HG03108 (cell line): ENCODE data around the gene TMC8.
"Not testable (repeated sequence)": the region's sequence is repeated elsewhere in the genome, so short reads cannot be mapped to it uniquely, and the experiment has no call there.

Experiments used
- ATAC-seq: cut with Tn5 transposase; IDR thresholded peaks from one replicate; pipeline ENCODE4 v1.9.1; 2021; ENCODE audit warnings: moderate library complexity; ENCODE audit not compliant: unreplicated experiment

The TMC8 gene

DNA sequence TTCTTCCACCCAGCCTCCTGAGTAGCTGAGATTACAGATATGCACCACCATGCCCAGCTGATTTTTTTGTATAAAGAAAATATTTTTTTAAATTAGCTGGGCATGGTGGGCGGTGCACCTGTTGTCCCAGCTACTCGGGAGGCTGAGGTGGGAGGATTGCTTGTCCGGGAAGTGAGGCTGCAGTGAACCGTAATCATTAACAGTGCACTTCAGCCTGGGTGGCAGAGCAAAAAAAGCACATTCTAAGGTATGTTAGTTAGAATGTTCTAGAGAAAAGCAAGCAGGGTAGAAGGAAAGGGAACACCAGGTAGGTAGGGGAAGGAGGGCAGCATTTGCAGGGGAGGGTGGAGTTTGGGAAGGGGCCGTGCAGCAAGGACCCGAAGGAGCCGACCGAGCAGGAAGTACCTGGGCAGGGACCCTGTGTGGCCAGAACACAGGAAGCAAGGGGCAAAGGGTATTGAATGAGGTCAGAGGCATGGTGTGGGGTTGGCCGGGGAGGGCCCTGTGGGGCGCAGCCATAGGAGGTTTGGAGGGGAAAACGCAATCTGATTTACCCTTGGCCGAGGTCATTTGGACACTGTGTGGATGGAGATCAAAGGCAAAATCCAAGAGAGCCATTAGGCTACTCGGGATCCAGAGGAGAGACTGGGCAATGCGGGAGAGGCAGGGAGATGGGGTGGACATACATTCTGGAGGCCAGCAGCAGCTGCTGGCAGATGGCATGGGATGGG is 17.9 kb downstream of the TMC8 start:
- no peak for ATAC-seq

- ATAC-seq, result no peak
These were observed 21.0 kb downstream of the TMC8 start for GRCh38 chr17:78151514-78152008.

- peak; percentile 53 for ATAC-seq
These were observed 24.6 kb downstream of the TMC8 start for GRCh38 chr17:78154903-78155811.

GRCh38 chr17:78159575-78160158 is 29.1 kb downstream of the TMC8 start:
- ATAC-seq, result peak; percentile 37

- ATAC-seq, result no peak
These were observed 33.5 kb downstream of the TMC8 start for GRCh38 chr17:78163881-78164747.

GRCh38 chr17:78164748-78165607 is 34.4 kb downstream of the TMC8 start:
- no peak for ATAC-seq

DNA sequence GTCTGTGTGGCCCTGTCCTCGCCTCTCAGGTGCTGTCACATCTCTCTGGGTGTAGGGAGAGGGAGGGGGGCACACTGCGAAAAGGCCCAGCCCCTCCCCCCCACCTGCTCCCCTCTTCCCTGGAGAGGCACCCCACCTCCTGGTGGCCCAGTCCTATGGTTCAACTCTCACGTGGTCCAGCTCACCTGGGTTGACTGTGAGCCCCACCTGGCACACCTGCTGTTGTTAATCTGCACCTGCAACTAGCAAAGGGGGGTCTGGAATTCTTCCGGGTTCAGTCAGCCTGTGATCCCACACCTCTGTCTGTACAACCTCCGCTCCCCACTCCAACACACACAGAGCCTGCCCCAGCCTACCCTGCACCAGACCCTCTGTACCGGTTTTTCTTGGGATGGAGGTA is 35.8 kb downstream of the TMC8 start:
- ATAC-seq, result no peak

GRCh38 chr17:78168242-78168902 is 37.8 kb downstream of the TMC8 start, which contains the start of gene SYNGR2:
Gene SYNGR2 (plus strand): TSS chr17:78168581. CDS start chr17:78168617, 36 bp downstream.
- ATAC-seq, result peak; percentile 46

GRCh38 chr17:78168903-78169793 is 38.6 kb downstream of the TMC8 start:
- no peak for ATAC-seq

GRCh38 chr17:78170692-78171590 is 40.4 kb downstream of the TMC8 start:
- ATAC-seq, result no peak

GRCh38 chr17:78171591-78172248 is 41.1 kb downstream of the TMC8 start:
- not testable (repeated sequence) for ATAC-seq

DNA sequence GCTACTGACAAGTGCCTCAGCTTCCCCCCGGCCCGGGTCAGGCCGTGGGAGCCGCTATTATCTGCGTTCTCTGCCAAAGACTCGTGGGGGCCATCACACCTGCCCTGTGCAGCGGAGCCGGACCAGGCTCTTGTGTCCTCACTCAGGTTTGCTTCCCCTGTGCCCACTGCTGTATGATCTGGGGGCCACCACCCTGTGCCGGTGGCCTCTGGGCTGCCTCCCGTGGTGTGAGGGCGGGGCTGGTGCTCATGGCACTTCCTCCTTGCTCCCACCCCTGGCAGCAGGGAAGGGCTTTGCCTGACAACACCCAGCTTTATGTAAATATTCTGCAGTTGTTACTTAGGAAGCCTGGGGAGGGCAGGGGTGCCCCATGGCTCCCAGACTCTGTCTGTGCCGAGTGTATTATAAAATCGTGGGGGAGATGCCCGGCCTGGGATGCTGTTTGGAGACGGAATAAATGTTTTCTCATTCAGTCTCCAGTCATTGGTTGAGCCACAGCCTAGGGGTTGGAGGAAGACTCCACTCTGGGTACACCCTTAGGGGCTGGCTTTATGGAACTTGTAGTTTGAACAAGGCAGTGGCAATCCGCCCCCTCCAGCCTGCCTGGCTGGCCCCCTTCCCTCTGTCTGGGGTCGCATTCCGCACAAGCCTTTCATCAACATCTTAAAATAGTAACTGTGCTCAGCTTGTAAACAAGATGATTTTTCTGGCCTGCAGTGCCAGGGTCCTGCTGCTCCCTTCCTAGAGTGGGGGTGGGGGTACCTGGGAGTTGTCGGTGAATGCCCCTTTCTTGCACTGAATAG is 41.9 kb downstream of the TMC8 start:
- ATAC-seq, result no peak

DNA sequence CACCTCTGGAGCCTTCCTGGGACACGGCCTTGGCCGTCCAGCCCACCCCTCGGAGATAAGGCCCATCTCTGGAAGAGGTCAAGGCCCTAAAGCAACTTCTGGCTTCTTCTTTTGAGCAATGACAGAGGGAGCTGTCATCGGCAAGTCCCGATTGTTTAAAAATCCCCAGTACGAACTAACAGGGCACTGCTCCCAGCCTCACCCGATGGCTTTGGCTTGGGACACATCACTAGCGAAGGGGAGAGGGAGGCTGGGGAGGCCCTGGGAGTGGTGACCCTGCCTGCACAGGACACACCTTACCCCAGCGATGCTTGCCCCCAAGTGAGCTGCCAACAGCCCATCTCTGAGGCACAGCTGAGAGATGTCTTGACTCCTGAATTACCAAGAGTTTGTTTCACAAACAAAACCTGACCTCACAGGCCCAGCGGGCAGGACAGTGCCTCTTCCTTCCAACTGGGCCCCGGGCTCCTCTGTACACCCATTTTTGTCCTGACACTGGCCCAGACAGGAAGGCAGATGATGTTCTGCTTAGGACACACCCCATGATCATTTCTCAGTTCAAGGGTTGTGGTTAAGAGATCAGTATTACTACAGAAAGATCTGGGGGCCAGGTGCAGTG is 42.6 kb downstream of the TMC8 start:
- ATAC-seq, result peak; percentile 49

DNA sequence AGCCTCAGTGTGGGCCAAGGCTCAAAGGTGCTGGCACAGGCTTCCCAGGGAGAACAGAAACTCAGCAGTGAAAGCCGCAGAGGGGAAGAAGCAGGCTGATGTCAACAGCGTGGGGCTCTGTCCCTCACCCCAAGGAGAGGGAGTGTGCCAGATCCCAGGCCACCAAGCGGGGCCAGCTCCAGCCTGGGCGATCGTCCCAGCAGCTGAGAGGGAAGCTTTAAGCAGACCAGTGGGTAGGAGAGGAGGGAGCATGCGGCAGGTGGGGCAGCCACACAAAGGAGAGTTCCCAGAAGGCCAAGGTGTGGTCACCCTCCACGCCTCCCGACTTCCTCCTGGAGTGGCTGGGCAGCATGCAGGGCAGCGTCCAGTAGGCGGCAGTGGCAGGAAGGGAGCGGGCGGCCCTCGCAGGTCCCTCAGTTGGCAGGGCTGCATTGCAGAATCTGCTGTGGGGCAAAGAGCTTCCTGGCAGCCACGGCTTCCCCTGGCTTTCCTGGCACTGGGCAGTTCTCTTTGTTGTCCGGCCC is 43.8 kb downstream of the TMC8 start:
- no peak for ATAC-seq
